NCI-H82 treated with DMSO at 0.1 percent for 48 hours (cell line): ENCODE results near the gene WDR93.
A peak's percentile ranks its signal among the peaks of the same experiment; 100 is the strongest.
"Not testable (repeated sequence)": the region's sequence is repeated elsewhere in the genome, so short reads cannot be mapped to it uniquely, and the experiment has no call there.

Source experiments
- DNase-seq: peaks from one replicate; lab custom pipeline; 2025; ENCODE audit not compliant: unreplicated experiment; lab: John Stamatoyannopoulos, UW

Gene WDR93

GRCh38 chr15:89681146-89681545, 9.5 kb upstream of the WDR93 start:
- DNase-seq = no peak

DNA sequence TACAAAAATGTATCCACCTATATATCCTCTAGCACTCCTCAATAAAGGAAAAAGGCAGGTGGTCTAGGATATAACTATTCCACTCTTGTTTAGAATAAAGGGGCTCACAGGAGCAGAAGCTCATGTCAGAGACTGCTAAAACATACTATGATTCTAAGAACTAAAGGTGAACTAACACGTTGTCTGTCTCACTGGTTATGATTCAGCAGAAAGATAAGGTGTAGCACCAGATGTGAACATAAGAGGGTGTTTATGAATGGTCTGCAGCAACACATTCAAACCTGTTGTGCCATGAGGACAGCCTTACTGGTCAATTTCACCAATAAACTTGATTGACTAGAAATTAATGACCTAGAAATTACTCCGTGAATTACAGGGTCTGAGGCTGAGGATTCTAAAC, 4.6 kb upstream of the WDR93 start:
- no peak for DNase-seq

DNA sequence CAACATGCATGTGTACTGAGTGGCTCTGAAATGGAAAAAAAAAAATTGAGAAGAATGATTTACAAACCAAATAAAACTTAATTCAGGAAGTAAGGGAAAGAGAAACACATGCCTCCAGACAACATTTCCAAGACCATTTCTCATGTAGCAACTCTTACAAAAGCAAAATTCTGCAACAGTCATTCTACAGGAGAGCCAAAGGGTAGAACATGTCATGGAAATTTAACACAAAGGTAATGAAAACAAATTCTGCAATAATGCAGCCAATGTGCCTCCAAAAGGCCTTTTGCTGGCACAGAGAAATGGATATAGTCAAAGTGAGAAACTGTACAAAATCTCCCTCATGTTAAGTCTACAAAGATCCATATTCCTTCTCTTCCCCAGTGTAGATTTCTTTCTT, 4.1 kb upstream of the WDR93 start:
- no peak for DNase-seq

DNA sequence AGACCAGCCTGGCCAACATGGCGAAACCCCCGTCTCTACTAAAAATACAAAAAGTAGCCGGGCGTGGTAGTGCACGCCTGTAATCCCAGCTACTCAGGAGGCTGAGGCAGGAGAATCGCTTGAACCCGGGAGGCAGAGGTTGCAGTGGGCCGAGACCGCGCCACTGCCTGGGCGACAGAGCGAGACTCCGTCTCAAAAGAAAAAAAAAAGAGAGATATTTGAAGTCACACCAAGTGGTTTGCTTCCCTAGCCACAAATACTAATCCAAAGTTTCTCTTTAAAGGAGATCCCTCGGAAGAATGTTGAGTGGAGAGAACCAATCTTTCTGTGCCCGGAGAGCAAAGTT, 708 bp upstream of the WDR93 start:
- DNase-seq = not testable (repeated sequence)

DNA sequence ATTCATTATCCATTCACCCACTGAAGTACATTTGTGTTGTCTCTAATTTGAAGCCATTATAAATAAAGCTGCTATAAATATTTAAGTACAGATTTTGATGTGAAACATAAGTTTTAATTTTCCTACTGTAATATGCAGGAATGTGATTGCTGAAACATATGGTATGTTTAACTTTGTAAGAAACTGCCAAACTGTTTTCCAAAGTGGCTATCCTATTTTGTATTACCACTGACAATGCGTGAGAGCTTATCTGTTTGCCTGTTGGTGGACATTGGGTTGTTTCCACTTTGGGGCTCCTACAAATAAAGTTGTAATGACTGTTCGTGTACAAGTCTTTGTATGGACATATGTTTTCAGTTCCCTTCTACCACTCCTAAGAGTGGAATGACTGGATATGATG, 2.5 kb downstream of the WDR93 start:
- no peak for DNase-seq

- DNase-seq = no peak
Observed at GRCh38 chr15:89693696-89694095, 3.1 kb downstream of the WDR93 start.

DNA sequence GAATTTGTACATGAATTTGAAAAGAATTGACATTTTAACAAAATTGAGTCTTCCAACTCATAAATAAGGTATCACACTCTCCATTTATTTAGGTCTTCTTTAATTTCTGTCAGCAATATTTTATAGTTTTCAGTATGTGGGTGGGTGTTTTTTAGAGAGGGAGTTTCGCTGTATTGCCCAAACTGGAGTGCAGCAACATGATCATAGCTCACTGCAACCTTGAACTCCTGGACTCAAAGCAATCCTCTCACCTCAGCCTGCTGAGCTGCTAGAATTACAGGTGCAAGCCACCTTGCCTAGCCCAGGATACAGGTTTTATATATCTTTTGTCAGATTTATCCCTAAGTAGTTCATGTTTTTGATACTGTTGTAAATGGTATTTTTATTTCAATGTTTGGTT, 4.6 kb downstream of the WDR93 start:
- DNase-seq = no peak

DNA sequence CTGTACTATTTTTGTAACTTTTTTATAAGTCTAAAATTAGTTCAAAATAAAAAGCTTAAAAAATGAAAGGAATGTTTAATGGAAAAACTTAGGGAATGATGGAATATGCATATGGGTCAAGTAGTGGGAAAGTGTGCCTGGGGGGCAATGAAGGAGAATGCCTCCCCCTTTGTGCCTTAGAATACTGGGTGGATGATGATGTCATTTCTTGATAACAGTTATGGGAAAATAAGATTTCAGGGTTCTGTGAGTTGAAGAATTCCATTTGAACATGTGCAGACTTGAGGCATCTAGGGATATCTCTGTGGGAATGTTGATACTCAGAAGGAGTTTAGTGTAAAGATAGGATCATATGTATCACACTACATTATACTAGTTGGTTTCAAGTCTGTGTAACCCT, 13.8 kb downstream of the WDR93 start:
- DNase-seq = no peak

- DNase-seq = no peak
Observed at GRCh38 chr15:89707577-89707976, 17.0 kb downstream of the WDR93 start.

GRCh38 chr15:89714775-89715174, 24.2 kb downstream of the WDR93 start:
- no peak for DNase-seq

DNA sequence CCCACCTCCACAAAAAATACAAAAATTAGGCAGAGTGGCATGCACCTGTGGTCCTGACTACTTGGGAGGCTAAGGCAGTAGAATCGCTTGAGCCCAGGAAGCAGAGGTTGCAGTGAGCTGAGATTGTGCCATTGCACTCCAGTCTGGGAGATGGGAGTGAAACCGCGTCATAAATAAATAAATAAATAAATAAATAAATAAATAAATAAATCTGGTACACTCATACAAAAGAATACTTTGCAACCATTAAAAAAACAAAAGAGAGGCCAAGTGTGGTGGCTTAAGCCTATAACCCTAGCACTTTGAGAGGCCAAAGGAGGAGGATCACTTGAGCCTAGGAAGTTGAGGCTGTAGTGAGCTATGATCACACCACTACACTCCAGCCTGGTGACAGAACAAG, 32.4 kb downstream of the WDR93 start:
- no peak for DNase-seq

DNA sequence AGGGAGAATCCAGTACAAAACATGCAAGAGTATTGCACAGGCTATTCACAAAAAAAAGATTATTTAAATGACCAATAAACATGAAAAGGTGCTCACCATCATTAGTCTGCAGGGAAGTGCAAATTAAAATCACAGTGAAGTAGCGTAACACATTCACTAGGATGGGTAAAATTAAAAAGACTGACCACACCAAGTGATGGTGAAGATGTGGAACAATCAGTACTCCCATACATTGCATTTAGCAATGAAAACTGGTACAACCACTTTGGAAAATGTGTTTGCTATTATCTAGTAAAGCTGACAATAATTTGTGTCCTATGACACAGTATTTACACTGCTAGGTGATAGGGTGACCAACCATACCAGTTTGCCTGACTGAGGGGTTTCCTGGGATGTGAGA, 34.0 kb downstream of the WDR93 start:
- no peak for DNase-seq

DNA sequence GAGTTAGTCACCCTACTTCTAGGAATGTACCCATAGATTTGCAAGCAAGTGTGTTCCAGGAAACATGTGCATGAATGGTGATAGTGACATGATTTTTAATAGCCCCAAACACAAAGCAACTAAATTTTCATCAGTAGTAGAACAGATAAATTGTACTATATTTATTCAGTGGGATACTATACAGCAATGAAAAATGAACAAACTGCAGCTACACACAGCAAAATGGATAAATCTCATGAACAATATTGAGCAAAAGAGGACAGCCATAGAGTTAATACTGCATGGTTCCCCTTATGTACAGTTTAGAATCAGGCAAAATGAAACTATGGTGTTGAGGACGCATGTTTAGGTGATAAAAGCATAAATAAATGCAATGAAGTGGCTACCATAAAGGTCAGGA, 34.5 kb downstream of the WDR93 start:
- DNase-seq = no peak

DNA sequence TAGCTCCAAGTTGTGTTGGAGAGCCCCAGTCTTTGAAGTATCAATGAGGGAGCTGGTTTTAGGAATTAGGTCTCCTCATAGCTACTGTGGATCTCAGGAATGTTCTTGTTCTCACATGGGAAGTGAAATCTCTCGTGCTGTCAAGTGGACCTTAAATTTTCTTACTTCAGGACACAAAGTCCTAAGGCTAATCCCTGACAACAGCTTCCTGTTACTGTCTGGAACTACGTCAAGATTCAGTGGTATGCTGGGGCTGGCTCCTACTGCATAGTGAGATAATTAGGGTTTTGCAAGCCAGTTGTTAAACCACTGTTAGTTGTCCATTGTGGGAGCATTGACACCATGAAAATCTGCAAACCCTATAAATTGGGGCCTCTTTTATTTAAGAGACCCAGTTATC, 37.6 kb downstream of the WDR93 start:
- no peak for DNase-seq

DNA sequence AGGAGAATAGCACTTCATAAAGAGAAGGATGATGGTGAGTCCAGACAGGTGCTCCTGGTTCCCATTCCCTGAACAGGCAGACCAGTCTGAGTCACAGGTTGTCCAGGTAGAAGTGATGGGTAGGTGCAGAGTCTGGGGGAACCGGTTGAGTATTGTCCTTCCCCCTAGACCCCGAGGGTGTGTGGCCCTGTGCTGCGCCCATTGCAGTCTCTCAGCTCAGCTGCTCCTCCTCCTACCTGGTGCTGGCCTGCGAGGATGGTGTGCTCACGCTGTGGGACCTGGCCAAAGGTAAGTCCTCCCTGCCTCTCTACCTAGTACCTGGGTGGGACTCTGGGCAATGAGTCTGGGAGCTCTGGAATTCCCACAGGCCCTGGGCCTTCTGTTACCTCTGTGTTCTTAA, 40.7 kb downstream of the WDR93 start:
- no peak for DNase-seq

DNA sequence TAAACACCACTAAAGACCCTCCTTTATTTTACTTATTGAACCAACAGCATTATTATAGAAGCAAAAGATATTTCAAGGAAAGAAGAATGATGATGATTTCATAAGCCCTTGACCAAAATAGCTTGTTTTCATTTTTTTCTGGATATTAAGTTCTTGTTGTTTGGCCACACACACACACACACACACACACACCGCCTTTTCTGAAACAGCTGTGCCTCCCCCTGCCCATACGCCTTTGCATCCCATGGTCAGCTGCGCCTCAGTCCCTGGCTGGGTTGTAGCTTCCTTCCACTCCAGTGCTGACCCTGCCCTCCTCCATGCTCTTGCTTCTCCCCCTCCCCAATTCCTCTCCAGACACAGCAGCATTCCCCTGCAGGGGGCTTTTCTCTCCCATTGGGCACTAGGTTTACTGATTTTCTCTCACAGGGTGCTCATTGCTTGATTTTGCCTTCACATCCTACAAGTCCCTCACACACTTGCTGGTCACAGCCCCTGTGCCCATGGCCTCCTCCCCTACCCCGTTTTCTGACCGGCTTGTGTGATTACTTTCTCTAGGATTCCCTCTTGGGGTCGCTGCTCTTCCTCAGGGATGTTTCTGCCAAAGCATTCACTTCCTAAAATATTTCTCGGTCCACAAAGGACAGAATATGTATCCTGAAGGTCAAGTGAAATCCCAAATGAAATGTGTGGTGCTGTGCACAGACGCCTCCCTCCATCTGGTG, 42.0 kb downstream of the WDR93 start:
- no peak for DNase-seq

DNA sequence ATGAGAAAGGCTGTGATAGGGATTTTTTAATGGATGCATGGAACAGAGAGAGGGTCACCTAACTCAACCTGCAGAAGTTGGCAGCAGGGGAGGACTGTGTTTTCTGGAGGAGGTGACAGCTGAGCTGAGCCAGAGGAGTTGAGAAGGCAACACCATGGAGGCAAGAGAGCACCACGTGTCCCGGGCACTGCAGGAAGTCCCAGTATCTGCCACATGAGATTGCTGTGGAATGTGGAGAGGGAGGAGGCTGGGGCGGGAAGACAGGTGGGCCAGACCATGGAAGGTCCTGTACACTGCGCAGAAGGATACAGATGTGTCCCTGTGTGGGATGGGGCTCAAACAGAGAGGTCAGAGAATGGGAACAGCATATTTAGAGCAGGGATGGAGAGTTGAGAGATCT, 45.2 kb downstream of the WDR93 start:
- DNase-seq = no peak

GRCh38 chr15:89740137-89740536, 49.5 kb downstream of the WDR93 start:
- DNase-seq = peak; percentile 77

GRCh38 chr15:89743011-89743410, 52.4 kb downstream of the WDR93 start:
- DNase-seq = no peak

DNA sequence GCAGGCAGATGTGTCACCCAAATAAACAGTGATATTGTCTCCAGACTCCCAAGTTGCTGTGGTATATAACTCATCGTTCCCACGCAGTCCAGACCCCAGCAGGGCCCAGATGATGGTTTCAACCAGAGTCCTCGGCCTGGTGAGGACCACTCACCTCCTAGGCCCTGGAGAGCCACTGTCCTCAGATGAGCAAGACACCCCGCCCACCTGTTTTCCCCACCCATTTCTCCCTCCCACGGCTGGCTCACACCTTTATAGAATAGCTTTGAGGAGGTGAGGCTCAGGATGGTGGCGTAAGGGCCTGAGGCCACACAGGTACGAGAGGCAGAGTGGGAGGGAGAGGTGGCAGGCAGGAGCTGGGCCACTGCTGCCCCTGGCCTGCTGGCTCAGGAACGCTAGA, 53.0 kb downstream of the WDR93 start:
- no peak for DNase-seq

DNA sequence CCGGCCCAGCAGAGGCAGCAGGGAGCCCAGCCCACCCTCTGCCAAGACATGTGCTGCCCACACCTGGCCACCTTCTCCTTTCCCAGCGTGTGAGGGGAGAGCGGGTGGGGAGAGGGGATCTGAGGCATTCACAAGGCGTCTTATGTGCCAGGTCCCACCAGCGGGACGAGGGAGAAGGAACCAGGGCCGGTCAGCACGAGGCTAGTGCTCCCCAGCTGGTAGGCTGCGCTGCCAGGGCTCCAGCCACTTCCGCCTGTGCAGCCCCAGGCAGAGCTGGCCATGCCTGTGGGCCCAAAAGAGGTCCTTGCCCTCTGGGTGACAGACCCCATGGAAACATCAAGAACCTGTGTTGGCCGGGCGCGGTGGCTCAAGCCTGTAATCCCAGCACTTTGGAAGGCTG, 54.5 kb downstream of the WDR93 start:
- no peak for DNase-seq

GRCh38 chr15:89745768-89746167, 55.2 kb downstream of the WDR93 start:
- no peak for DNase-seq

- DNase-seq = no peak
Observed at GRCh38 chr15:89746386-89746780, 55.8 kb downstream of the WDR93 start.
